SK-N-MC (cell line): Measurements from ENCODE around the gene SV2C.

ENCODE experiments used
- EZH2 ChIP-seq: fragments of 200-600 bp; sonication (generic); IDR thresholded peaks from one replicate; pipeline ENCODE4 v1.6.1; 2017; ENCODE audit warnings: antibody characterized with exemption
- FOXP2 ChIP-seq: optimal IDR thresholded peaks from 2 replicates; pipeline ENCODE3; 2011; ENCODE audit warnings: mild to moderate bottlenecking, moderate library complexity; ENCODE audit not compliant: insufficient read depth; ENCODE audit errors: extremely low read length, control extremely low read depth
- POLR2AphosphoS5 ChIP-seq: IDR thresholded peaks from 2 replicates; pipeline ENCODE4 v1.6.1; 2012; ENCODE audit warnings: mild to moderate bottlenecking, low read depth, low read length, borderline replicate concordance

DNA sequence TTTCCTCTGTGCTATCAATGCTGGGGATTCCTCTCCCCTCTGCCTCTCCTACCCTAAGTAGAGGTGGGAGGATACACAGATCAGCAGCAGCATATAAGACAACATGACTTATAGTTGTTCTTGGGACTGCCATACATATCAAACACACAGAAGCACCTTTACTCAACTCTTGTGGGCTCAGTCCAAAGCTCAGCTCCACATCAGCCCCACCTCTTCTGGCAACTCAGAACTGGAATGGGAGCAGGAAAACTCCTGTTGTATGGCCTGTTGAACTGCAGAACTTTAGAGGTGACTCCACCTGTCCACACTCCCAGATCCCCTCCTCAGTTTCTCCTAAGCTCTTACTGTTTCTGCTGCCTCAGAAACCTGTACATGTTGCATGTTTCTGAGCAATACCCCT is 127.8 kb downstream of the SV2C start:
- TF ChIP-seq POLR2AphosphoS5 (no peak), EZH2 (no peak), FOXP2 (no peak)
